CD4-positive, alpha-beta T cell (primary cell): Measurements from ENCODE around the gene MAST3. TPM values are rescaled to one million over a fixed set of nuclear protein-coding genes. Genes with fewer than 3 reads are reported as not detected.
A peak's percentile ranks its signal among the peaks of the same experiment; 100 is the strongest.

Source experiments
- ATAC-seq: fragments of 200-7000 bp; cut with Tn5 transposase; one replicate; pipeline ENCODE4 v1.10.0; 2022; ENCODE audit warnings: mild to moderate bottlenecking; ENCODE audit not compliant: poor library complexity
- CTCF ChIA-PET: fragments of 350-600 bp; sonication (Branson Sonifier 250); formaldehyde crosslinking; loops from one replicate; lab custom pipeline; 2021; ENCODE audit warnings: antibody characterized with exemption, inconsistent platforms; lab: Charles Lee
- POLR2A ChIA-PET: fragments of 350-600 bp; sonication (Branson Sonifier 250); formaldehyde crosslinking; loops from one replicate; lab custom pipeline; 2021; ENCODE audit warnings: antibody characterized with exemption, inconsistent platforms; lab: Charles Lee
- DNase-seq, 14 experiments: peaks; one replicate each; pipeline ENCODE4 v3.0.0-alpha.2; 2013 to 2020; ENCODE audit warnings: mixed read lengths in 2 of 14
- H3K27ac ChIP-seq, 2 donors: one replicate each; pipeline versions ENCODE4 v1.5.1 to v1.7.0; 2013; ENCODE audit warnings: low read length in 2 of 2, low read depth in 1 of 2, mild to moderate bottlenecking in 1 of 2
- H3K27me3 ChIP-seq, 2 experiments: 1 replicate in 1 of 2; 2 replicates in 1 of 2; pipeline versions ENCODE4 v1.6.1 to v1.7.0; 2013; ENCODE audit warnings: low read length in 2 of 2, control low read depth in 1 of 2, mild to moderate bottlenecking in 1 of 2, moderate library complexity in 1 of 2; ENCODE audit not compliant: insufficient read depth in 2 of 2, control insufficient read depth in 1 of 2
- H3K36me3 ChIP-seq: one replicate; pipeline ENCODE4 v1.6.1; 2013; ENCODE audit warnings: low read length, control low read depth; ENCODE audit not compliant: insufficient read depth
- H3K4me1 ChIP-seq: one replicate; pipeline ENCODE4 v1.6.1; 2013; ENCODE audit warnings: low read length, control low read depth; ENCODE audit not compliant: insufficient read depth
- H3K4me3 ChIP-seq: one replicate; pipeline ENCODE4 v1.5.1; 2013; ENCODE audit warnings: mild to moderate bottlenecking, low read length, moderate library complexity
- H3K9me3 ChIP-seq, 2 experiments: 1 replicate in 1 of 2; 2 replicates in 1 of 2; pipeline versions ENCODE4 v1.6.1 to v1.7.0; 2013; ENCODE audit warnings: low read length in 2 of 2, mild to moderate bottlenecking in 2 of 2, control low read depth in 1 of 2, moderate library complexity in 1 of 2; ENCODE audit not compliant: control insufficient read depth in 1 of 2, insufficient read depth in 1 of 2
- H3K27ac Mint-ChIP-seq: one replicate; pipeline ENCODE4 v1.8.0; 2020; ENCODE audit warnings: mixed read lengths
- H3K27me3 Mint-ChIP-seq: one replicate; pipeline ENCODE4 v1.8.0; 2021; ENCODE audit warnings: mixed read lengths
- H3K36me3 Mint-ChIP-seq: one replicate; pipeline ENCODE4 v1.8.0; 2021; ENCODE audit warnings: low read depth, mixed read lengths
- H3K4me1 Mint-ChIP-seq: one replicate; pipeline ENCODE4 v1.8.0; 2021; ENCODE audit warnings: low read depth, mixed read lengths
- H3K4me3 Mint-ChIP-seq: one replicate; pipeline ENCODE4 v1.8.0; 2020; ENCODE audit warnings: mild to moderate bottlenecking, mixed read lengths
- H3K9me3 Mint-ChIP-seq: one replicate; pipeline ENCODE4 v1.8.0; 2020; ENCODE audit warnings: mixed read lengths
- CTCF ChIP-seq: fragments of 200-600 bp; IDR thresholded peaks from one replicate; pipeline ENCODE4 v1.8.0; 2022; ENCODE audit warnings: antibody characterized with exemption, mild to moderate bottlenecking
- intact Hi-C, 2 experiments: fragments of 100-400 bp; cut with DNase I in 1 of 2; cut with micrococcal nuclease in 1 of 2; formaldehyde crosslinking; loops; one replicate each; pipeline versions ENCODE4 v1.15.1 to v1.9.0; 2023 to 2025; cut with DNase I, micrococcal nuclease
- total RNA-seq, 174 experiments: library from RNA in 2 of 174; stranded (reverse) in 2 of 174; gene quantifications; one replicate each; pipeline ENCODE4 v1.2.3 and lab custom pipeline; 2021 to 2026

MAST3 gene
- total RNA-seq, 2 experiments from 2014 or later: 16.1 to 16.4 TPM

GRCh38 chr19:18098891-18099622 lies 1.5 kb downstream of the MAST3 start:
- Mint-ChIP-seq H3K4me3 (peak overlapping the region; percentile 91), H3K4me1 (peaks cover 27% of the 10 kb centered on the region), H3K9me3 (no peaks in the 10 kb centered on the region), H3K36me3 (peaks cover 6% of the 10 kb centered on the region), H3K27me3 (no peaks in the 10 kb centered on the region), H3K27ac (peak overlapping the region; percentile 67)
- DNase-seq (peak in 8 of 14 experiments; percentile 18 to 76 (median 52)), ATAC-seq (no peak)
- Histone ChIP-seq H3K27me3 (no peaks in the 10 kb centered on the region), H3K4me3 (peak overlapping the region; percentile 59), H3K4me1 (peaks cover 38% of the 10 kb centered on the region), H3K36me3 (no peaks in the 10 kb centered on the region), H3K9me3 (no peaks in the 10 kb centered on the region), H3K27ac (no peak overlapping the region)
- TF ChIP-seq CTCF: no peak
- intact Hi-C loops: no loop called here
- CTCF ChIA-PET: no interaction called here
- POLR2A ChIA-PET: interaction anchor here (1.1 to 3.6 kb wide), 5 partner anchors 10 to 98 kb away, joined by 5 to 27 read pairs (median 11); partner anchors contain the start of gene IL12RB1

- no peaks in the 10 kb centered on the region for H3K9me3 ChIP-seq
- Mint-ChIP-seq H3K4me1 (peaks cover 32% of the 10 kb centered on the region), H3K27ac (no peak overlapping the region), H3K4me3 (peak overlapping the region; percentile 27), H3K27me3 (no peaks in the 10 kb centered on the region), H3K36me3 (peaks cover 6% of the 10 kb centered on the region), H3K9me3 (no peaks in the 10 kb centered on the region)
- peak overlapping the region; percentile 59 for H3K4me3 ChIP-seq
- TF ChIP-seq CTCF: no peak
- DNase-seq: no peak
- intact Hi-C loops: no loop called here
- no peaks in the 10 kb centered on the region for H3K36me3 ChIP-seq
- POLR2A ChIA-PET: interaction anchor here (1.1 to 3.6 kb wide), 3 partner anchors 10 to 20 kb away, joined by 5 to 27 read pairs (median 22); partner anchors contain the start of gene IL12RB1
- no peaks in the 10 kb centered on the region for H3K27me3 ChIP-seq
- no peak for ATAC-seq
- no peak overlapping the region for H3K27ac ChIP-seq
- CTCF ChIA-PET: no interaction called here
- H3K4me1 ChIP-seq: peaks cover 43% of the 10 kb centered on the region
These were observed 2.0 kb downstream of the MAST3 start for GRCh38 chr19:18099623-18099995.

GRCh38 chr19:18100710-18101109 lies 3.1 kb downstream of the MAST3 start:
- peak overlapping the region; percentile 38 for H3K4me3 Mint-ChIP-seq
- no peak overlapping the region for H3K27ac Mint-ChIP-seq
- H3K27ac ChIP-seq: no peak overlapping the region
- intact Hi-C loops: no loop called here
- DNase-seq: peak in 1 of 14 experiments; percentile 20
- POLR2A ChIA-PET: no interaction called here
- H3K4me1 Mint-ChIP-seq: peaks cover 36% of the 10 kb centered on the region
- no peak for ATAC-seq
- TF ChIP-seq CTCF: no peak
- peaks cover 47% of the 10 kb centered on the region for H3K4me1 ChIP-seq
- H3K27me3 Mint-ChIP-seq: no peaks in the 10 kb centered on the region
- no peak overlapping the region for H3K4me3 ChIP-seq
- peaks cover 6% of the 10 kb centered on the region for H3K36me3 Mint-ChIP-seq
- H3K36me3 ChIP-seq: no peaks in the 10 kb centered on the region
- CTCF ChIA-PET: no interaction called here
- H3K9me3 Mint-ChIP-seq: no peaks in the 10 kb centered on the region
- no peaks in the 10 kb centered on the region for H3K9me3 ChIP-seq
- H3K27me3 ChIP-seq: no peaks in the 10 kb centered on the region
